GM12873 (cell line): Measurements from ENCODE around the gene SLC30A1.

ENCODE experiments used
- CTCF ChIP-seq: IDR thresholded peaks from 2 replicates; pipeline ENCODE4 v1.5.1; 2012; ENCODE audit warnings: low read depth, mild to moderate bottlenecking, moderate library complexity, low read length, control low read depth; ENCODE audit not compliant: insufficient read depth; ENCODE audit errors: missing control alignments

The SLC30A1 gene

GRCh38 chr1:211577277-211577818 is 1.6 kb downstream of the SLC30A1 start:
- no peak for TF ChIP-seq CTCF

GRCh38 chr1:211576717-211577116 is 2.2 kb downstream of the SLC30A1 start:
- TF ChIP-seq CTCF: no peak

GRCh38 chr1:211574705-211575104 is 4.3 kb downstream of the SLC30A1 start:
- TF ChIP-seq CTCF: no peak

GRCh38 chr1:211571998-211572397 is 7.0 kb downstream of the SLC30A1 start:
- no peak for TF ChIP-seq CTCF

- TF ChIP-seq CTCF: no peak
Measured at GRCh38 chr1:211566431-211567025, 12.4 kb downstream of the SLC30A1 start.

- TF ChIP-seq CTCF: no peak
Measured at GRCh38 chr1:211564084-211564483, 14.9 kb downstream of the SLC30A1 start.

GRCh38 chr1:211559222-211560010 is 19.5 kb downstream of the SLC30A1 start:
- TF ChIP-seq CTCF: no peak
